Measurements from ENCODE around the gene RWDD1.

DNA sequence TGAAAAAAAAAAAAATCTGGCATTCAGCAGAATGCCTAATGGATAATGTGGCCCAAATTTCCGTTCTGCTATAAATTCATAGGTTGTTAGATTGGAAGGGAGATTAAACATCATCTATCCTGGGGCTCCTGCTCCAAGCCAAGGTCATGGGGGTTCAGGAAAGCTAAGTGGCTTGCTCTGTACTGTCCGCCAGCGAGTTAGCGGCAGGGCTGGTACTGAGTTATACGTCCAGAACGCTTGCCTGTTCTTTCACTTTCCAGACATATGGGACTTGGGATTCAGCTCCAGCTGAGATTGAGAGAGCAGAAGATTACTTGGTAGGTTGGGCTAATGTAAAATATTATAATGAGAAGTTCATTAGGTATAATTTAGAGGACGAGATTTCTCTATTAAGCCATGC is 858 bp downstream of the RWDD1 start:
- TF ChIP-seq, protein P1, sequence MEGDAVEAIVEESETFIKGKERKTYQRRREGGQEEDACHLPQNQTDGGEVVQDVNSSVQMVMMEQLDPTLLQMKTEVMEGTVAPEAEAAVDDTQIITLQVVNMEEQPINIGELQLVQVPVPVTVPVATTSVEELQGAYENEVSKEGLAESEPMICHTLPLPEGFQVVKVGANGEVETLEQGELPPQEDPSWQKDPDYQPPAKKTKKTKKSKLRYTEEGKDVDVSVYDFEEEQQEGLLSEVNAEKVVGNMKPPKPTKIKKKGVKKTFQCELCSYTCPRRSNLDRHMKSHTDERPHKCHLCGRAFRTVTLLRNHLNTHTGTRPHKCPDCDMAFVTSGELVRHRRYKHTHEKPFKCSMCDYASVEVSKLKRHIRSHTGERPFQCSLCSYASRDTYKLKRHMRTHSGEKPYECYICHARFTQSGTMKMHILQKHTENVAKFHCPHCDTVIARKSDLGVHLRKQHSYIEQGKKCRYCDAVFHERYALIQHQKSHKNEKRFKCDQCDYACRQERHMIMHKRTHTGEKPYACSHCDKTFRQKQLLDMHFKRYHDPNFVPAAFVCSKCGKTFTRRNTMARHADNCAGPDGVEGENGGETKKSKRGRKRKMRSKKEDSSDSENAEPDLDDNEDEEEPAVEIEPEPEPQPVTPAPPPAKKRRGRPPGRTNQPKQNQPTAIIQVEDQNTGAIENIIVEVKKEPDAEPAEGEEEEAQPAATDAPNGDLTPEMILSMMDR (IDR thresholded peaks at IDR 0.05; ENCODE audit: low read depth, low read length, poor library complexity, severe bottlenecking), result no peak
- TF ChIP-seq EZH2phosphoT487 (IDR thresholded peaks at IDR 0.05; ENCODE audit: borderline replicate concordance, low read length), result no peak
